ENCODE data around the gene MMP3.

GRCh38 chr11:102799681-102800340 is 43.6 kb downstream of the MMP3 start:
- TF ChIP-seq YY1 (IDR thresholded peaks at IDR 0.05; ENCODE audit: insufficient read depth, insufficient read length) (no peak), ZNF274 (IDR thresholded peaks at IDR 0.05; ENCODE audit: low read depth, low read length) (no peak)

Data from NT2/D1 (cell line).